Measurements from ENCODE around the gene ATN1.

DNA sequence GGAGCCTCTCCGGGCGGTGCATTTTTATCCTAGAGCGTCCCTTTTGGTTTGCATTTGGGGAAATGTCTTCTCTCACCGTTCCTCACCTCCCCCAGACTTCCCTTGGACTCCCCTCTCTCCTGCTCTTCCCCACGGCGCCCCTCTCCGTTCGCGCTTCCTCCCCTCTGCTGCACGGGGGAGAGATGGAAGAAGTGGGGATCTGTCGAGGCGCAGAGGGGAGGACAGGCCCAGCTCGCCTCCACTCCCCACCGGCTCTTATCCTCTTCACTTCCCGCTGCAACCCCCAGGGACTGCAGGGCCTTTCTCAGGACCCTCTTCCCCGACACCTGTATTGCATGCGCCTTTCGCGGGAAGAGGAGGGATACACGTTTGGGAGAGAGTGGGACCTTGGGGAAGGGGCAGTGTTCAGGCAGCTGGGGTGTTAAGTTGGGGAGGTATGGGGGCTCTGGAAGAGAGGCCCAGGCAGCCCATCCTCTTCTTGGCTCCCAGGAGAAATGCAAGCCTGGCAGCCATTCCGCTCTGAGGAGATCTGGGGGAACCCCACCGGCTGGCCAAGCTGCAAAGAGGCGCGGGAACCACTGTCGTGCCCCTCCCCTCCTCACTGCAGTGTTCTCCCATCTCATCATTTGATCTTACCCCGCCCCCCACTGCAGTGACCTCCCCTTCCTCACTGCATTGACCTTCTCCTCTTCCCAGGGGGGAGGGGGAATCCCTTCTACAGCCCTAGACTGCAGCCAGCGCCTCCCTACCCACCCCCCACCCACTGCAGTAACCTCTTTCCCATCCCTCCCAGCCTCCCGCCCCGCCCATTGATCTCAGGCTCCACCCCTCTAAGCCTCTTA, 12.6 kb upstream of the ATN1 start:
- TF ChIP-seq NRF1 (conservative IDR thresholded peaks at IDR 0.05 in 1 of 2, IDR thresholded peaks at IDR 0.05 in 1 of 2) (0 out of 4 replicates have a peak, but pooled peaks have one; percentile 4 to 6), POLR2B (IDR thresholded peaks at IDR 0.05; ENCODE audit: low read depth, partially characterized antibody) (no peak), RFX5 (IDR thresholded peaks at IDR 0.05; ENCODE audit: low read depth, low read length) (no peak)

All from K562 (cell line).